Stimulated activated CD4-positive, alpha-beta T cell treated with anti-CD3 and anti-CD28 coated beads, TNF-alpha, amount 100 ng/mL, for 4 hours (primary cell): ENCODE data around the gene DENND5A.
"Not testable (repeated sequence)": the region's sequence is repeated elsewhere in the genome, so short reads cannot be mapped to it uniquely, and the experiment has no call there.

Experiments used
- DNase-seq, 3 experiments: peaks; one replicate each; pipeline ENCODE4 v3.0.0-alpha.2; 2020; ENCODE audit warnings: low read depth in 3 of 3

DENND5A gene

DNA sequence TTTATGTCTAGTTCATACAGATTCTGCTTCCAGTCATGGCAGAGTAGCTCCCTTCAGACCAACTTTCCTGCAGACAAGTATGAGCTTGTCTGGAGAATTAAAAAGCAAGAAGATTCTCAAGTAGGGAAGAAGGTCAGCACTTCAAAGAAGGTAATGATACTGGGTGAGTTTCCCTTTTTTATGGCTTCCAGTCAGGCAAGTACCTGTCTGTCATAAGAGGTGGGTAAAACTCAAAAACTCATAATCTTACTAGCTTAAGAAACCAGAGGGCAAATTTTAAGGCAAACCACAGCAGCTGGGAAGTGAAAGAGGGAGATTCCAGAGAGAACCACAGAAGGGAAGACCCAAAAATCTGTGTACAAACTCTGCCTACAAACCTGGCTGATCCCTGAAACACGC, 54.2 kb downstream of the DENND5A start:
- no peak for DNase-seq

GRCh38 chr11:9210224-9210921, 54.8 kb downstream of the DENND5A start:
- no peak for DNase-seq

GRCh38 chr11:9209604-9210003, 55.5 kb downstream of the DENND5A start:
- DNase-seq, result not testable (repeated sequence)

DNA sequence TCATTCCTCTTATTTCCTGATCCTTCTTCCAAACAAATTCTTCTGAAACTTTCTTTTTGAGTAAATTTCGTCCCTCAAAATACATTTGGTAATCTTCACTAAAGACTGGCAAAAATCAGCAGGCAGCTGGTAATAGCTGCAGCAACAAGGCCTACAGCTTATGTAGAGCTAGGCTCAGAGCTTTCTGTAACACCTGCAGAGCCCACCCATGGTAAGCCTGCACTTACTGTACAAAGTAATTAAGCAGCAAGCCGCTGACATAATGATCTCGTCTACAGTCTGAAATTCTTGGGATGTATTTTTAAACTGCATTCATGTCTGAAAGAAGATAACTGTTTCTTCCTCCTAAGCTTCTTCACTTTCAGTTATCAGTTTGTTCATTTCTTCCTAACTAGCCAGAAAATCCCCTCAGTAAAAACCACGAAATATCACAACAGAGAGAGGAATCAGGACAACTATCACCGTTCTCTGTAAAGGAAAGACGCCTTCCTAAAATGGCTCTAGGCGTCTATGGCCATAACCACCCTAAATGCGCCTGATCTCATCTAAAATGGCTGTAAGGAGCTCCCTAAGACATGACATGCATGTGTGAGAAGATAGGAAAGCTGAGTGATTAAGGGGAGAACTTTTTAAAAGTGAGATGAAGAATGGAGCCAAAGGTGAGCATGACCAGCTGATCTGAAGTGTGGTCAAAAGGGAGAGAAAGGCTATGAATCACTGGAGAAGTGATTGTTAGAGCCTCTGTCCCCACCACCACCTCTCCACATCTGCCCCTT, 56.2 kb downstream of the DENND5A start:
- no peak for DNase-seq

GRCh38 chr11:9207229-9207628, 57.9 kb downstream of the DENND5A start:
- DNase-seq, result no peak

GRCh38 chr11:9206496-9206895, 58.7 kb downstream of the DENND5A start:
- DNase-seq, result no peak

- DNase-seq, result no peak
Observed at GRCh38 chr11:9203691-9204311, 61.3 kb downstream of the DENND5A start.

DNA sequence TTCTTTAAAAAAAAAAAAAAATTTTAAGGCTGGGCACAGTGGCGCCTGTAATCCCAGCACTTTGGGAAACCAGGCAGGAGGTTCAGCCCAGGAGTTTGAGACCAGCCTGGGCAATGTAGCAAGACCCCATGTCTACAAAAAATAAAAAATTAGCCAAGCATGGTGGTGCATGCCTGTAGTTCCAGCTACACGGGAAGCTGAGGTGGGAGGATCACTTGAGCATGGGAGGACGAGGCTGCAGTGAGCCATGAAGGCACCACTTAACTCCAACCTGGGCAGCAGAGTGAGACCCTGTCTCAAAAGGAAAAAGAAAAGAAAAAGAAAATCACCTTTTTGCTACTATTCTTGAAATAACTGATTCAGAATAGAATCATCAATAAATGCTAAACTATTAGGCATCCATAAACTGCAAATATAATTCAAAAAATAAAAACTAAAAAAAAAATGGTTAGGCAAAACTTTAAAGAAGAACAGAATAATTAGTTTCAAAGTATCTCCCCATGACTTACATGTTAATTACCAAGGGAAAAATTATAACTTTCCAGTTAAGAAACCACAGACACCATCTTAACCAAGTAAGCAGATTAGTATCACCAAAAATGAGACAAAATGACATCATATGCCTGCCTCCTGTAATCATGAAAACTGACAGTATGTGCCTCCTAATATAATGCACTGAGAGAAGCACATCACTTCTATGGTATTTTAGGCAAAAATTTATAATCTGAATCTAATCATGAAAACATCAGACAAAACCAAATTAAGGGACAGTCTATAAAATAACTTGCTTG, 63.6 kb downstream of the DENND5A start:
- DNase-seq, result no peak

- DNase-seq, result no peak
Observed at GRCh38 chr11:9200471-9200870, 64.7 kb downstream of the DENND5A start.

- DNase-seq, result no peak
Observed at GRCh38 chr11:9193316-9193715, 71.8 kb downstream of the DENND5A start.

DNA sequence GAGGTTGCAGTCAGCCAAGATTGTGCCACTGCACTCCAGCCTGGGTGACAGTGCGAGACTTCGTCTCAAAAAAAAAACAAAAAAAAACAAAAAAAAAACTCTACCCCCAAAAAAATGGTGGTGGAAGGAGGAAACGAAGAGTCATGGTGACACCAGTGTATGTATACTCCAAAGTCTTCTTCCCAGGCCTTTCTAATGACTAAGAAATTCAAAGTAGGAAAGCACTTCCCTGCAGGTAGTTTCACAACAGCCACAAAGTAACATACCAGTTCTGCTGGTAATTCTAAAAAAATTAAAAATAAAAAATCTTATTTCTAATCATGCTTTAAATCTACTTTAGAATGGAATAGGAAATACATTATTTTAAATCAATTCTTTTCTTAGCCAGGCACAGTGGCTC, 72.6 kb downstream of the DENND5A start:
- DNase-seq, result no peak

GRCh38 chr11:9190326-9191016, 74.7 kb downstream of the DENND5A start:
- DNase-seq, result not testable (repeated sequence)

- not testable (repeated sequence) for DNase-seq
Observed at GRCh38 chr11:9188860-9189259, 76.3 kb downstream of the DENND5A start.

DNA sequence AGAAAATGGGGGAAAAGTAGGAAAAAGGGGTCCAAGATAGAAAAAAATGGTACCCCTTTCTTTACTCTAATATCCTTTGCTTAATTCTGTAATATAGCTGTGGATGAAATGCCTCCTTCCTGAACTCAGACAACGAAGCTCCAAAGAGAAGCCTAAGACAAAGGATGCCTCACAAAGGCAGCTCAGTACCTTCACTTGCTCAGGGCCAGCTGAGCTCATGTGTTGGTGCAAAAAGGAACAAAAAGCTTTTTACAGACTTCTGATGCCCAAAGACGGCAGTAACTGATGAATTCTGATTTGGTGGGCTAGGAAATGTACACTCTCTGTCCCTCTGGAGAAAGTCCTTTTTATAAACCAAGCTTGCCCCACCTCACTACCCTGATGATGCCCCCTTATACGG, 77.5 kb downstream of the DENND5A start:
- no peak for DNase-seq

DNA sequence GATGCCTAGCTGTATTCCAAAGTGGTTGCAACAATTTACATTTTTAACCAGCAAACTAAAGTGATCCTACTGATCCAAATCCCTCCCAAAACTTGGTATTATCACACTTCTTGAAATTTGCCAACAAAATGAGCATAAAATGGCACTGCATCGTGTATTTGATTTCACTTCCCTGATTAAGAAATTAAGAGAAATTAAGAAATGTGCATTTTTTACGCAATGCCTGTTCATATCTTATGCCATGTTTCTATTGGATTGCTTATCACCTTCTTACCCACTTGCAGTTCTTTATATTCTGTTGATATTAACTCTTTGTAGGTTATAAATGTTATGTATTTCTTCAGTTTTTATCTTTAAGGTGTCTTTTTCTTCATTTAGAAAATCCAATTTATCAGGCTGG, 80.6 kb downstream of the DENND5A start:
- no peak for DNase-seq

- no peak for DNase-seq
Observed at GRCh38 chr11:9182180-9182871, 82.8 kb downstream of the DENND5A start.

GRCh38 chr11:9180784-9181183, 84.4 kb downstream of the DENND5A start:
- DNase-seq, result no peak

DNA sequence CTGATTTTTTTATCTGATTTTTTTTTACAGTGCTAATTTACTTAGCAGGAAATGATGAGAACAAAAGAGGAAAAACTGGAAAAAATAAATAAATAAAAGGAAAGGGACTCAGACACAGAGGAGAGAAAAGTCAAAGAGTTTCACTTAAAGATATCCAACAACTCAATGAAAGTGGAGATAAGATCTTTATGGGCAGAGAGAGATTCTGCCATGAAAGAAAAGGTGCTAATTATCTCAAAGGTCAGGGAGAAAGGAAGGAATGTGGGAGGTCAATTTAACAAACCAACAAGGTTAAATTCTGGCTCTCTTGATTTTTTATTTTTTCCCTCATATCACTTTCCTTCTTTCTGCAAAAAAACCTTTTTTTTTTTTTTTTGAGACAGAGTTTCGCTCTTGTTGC, 86.0 kb downstream of the DENND5A start:
- no peak for DNase-seq

DNA sequence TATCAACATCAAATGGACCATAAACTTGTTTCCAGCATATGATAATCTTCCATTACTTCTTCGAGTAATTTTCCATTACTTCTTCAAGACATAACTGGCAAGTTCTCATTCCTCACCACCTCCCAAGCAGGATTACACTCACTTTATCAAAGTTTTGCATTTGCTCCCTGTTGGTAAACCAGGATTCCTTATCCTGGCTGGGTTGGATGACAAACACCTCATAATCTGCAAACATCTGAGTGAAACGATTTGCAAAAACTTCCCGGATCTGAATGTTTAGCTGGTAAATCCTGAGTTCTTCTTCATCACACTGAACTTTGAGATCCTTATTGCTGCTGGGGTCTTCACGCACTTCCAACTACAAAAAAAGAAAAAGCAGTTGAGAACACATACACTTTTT, 86.4 kb downstream of the DENND5A start:
- DNase-seq, result no peak

DNA sequence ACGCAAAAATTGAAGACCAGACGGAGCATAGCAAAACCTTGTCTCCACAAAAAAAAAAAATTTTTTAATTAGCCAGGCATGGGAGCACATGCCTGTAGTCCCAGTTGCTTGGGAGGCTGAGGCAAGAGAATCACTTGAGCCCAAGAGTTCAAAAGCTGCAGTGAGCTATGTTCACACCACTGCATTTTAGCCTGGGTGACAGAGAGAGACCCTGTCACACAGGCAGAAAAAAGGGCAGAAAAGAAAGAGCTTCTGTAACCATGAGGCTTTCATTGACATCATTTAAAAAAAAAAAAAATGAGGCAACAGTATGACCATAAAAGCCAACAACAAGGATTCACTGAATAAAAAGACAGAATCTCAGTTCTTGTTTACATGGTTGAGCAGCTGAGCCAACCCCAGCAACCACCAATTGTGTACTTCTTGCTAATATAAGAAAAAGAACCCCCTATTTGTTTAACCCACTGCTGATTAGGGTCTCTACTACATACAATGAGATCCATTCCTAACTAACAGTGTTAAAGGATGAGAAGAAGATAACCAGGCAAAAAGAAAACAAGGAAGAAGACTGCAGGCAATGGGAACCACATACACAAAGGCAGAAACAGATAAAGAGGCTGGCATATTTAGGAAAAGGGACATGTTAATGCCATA, 87.6 kb downstream of the DENND5A start:
- no peak for DNase-seq
